VCaP (cell line): ENCODE measurements around the gene STK36.

Source experiments
- H3K27ac ChIP-seq: fragments of 450-650 bp; 2 replicates; pipeline ENCODE4 v1.5.1; 2017
- CTCF ChIP-seq: fragments of 450-650 bp; conservative IDR thresholded peaks from 2 replicates; pipeline ENCODE4 v1.5.1; 2017; ENCODE audit warnings: mild to moderate bottlenecking, moderate library complexity

The STK36 gene

GRCh38 chr2:218691234-218691633, 19.3 kb downstream of the STK36 start:
- no peak for TF ChIP-seq CTCF
- no peak overlapping the region for H3K27ac ChIP-seq

GRCh38 chr2:218694405-218695145, 22.7 kb downstream of the STK36 start:
- TF ChIP-seq CTCF = no peak
- H3K27ac ChIP-seq = no peak overlapping the region

- no peak for TF ChIP-seq CTCF
- no peak overlapping the region for H3K27ac ChIP-seq
These were observed 27.0 kb downstream of the STK36 start for GRCh38 chr2:218698885-218699284.

- no peak overlapping the region for H3K27ac ChIP-seq
- TF ChIP-seq CTCF = no peak
These were observed 29.9 kb downstream of the STK36 start for GRCh38 chr2:218701806-218702205.

- no peak overlapping the region for H3K27ac ChIP-seq
- no peak for TF ChIP-seq CTCF
These were observed 31.5 kb downstream of the STK36 start for GRCh38 chr2:218703341-218703740.

GRCh38 chr2:218708086-218708485, 36.2 kb downstream of the STK36 start:
- no peak overlapping the region for H3K27ac ChIP-seq
- no peak for TF ChIP-seq CTCF

GRCh38 chr2:218709908-218710307, 38.0 kb downstream of the STK36 start:
- no peak for TF ChIP-seq CTCF

More at GRCh38 chr2:218709908-218710307, 38.0 kb downstream of the STK36 start:
- peak overlapping the region; percentile 87; the same call in 1 of the 2 replicates for H3K27ac ChIP-seq
